OCI-LY3 (cell line): ENCODE results near the gene APBB1.

ENCODE experiments used
- CTCF ChIP-seq: fragments of 200-600, 300-600 bp; sonication (generic); IDR thresholded peaks from 2 replicates; pipeline ENCODE4 v1.5.1; 2014; ENCODE audit warnings: antibody characterized with exemption, low read length, low read depth
- EZH2phosphoT487 ChIP-seq: fragments of 200-600 bp; shearing (Covaris generic); IDR thresholded peaks from 2 replicates; pipeline ENCODE4 v1.6.1; 2018; ENCODE audit warnings: antibody characterized with exemption, mixed run types, low read depth

GRCh38 chr11:6427516-6427915 is 8.6 kb upstream of the APBB1 start:
- TF ChIP-seq CTCF (no peak), EZH2phosphoT487 (no peak)
